Fibroblast of mammary gland (primary cell): ENCODE results near the gene CLDN5.

Experiments used
- DNase-seq: peaks from one replicate; pipeline ENCODE4 v3.0.0-alpha.2; 2010; ENCODE audit warnings: low read depth
- H3K4me3 ChIP-seq: 2 replicates; pipeline ENCODE4 v1.5.1; 2011; ENCODE audit warnings: low read depth, mild to moderate bottlenecking, low read length, moderate library complexity; ENCODE audit not compliant: control insufficient read depth
- CTCF ChIP-seq: conservative IDR thresholded peaks from 2 replicates; pipeline ENCODE4 v1.5.1; 2011; ENCODE audit warnings: low read depth, low read length, inconsistent platforms; ENCODE audit not compliant: control insufficient read depth, insufficient read depth

The CLDN5 gene

GRCh38 chr22:19556963-19557545, 32.8 kb upstream of the CLDN5 start:
- DNase-seq = no peak
- H3K4me3 ChIP-seq = no peak overlapping the region
- TF ChIP-seq CTCF = no peak

- H3K4me3 ChIP-seq = no peak overlapping the region
- DNase-seq = no peak
- TF ChIP-seq CTCF = no peak
Observed at GRCh38 chr22:19555651-19556050, 31.4 kb upstream of the CLDN5 start.

- TF ChIP-seq CTCF = no peak
- no peak overlapping the region for H3K4me3 ChIP-seq
- DNase-seq = peak; percentile 14
Observed at GRCh38 chr22:19554834-19555404, 30.7 kb upstream of the CLDN5 start.

- no peak for DNase-seq
- H3K4me3 ChIP-seq = no peak overlapping the region
- no peak for TF ChIP-seq CTCF
Observed at GRCh38 chr22:19553201-19553600, 29.0 kb upstream of the CLDN5 start.

GRCh38 chr22:19550382-19550781, 26.2 kb upstream of the CLDN5 start:
- DNase-seq = no peak
- TF ChIP-seq CTCF = no peak
- H3K4me3 ChIP-seq = no peak overlapping the region

GRCh38 chr22:19549428-19549827, 25.2 kb upstream of the CLDN5 start:
- no peak overlapping the region for H3K4me3 ChIP-seq
- no peak for DNase-seq
- no peak for TF ChIP-seq CTCF
